ENCODE measurements around the gene HTR7.

- TF ChIP-seq CTCF (IDR thresholded peaks at IDR 0.05 in 8 of 11, conservative IDR thresholded peaks at IDR 0.05 in 3 of 11): no peak
- TF ChIP-seq POLR2A (IDR thresholded peaks at IDR 0.05): no peak
- no peak for TF ChIP-seq POLR2AphosphoS5 (IDR thresholded peaks at IDR 0.05)
These were observed 57.5 kb downstream of the HTR7 start for GRCh38 chr10:90800232-90800796.
